Measurements from ENCODE around the gene ATP8B1. TPM values are rescaled to one million over a fixed set of nuclear protein-coding genes. Genes with fewer than 3 reads are reported as not detected.

The ATP8B1 gene
- total RNA-seq, 1 donor, result 46.7 TPM

DNA sequence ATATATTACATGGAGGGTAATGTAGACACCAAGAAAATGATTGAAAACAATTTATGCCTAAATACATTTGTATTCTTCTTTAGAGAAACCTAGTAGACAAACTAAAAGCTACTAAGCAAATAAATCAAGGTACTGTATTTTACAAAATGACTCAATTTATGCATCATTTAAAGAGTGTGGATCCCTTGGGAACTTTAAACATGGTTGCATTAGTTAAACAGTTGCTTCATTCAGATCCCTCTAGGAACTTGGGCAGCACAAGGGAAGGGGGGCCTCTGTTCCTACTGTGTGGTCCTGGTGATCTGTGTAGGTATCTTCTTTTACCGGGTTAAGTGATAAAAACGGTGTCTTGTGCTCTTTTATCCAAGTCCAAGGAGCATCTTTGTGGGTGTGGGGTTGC is 31.5 kb upstream of the ATP8B1 start:
- Histone ChIP-seq H3K4me3 (ENCODE audit: insufficient read depth, low read length) (no peak overlapping the region), H3K27me3 (ENCODE audit: insufficient read depth, low read length) (no peaks in the 10 kb centered on the region), H2AFZ (ENCODE audit: low read length) (peak overlapping the region; percentile 34), H3K79me2 (ENCODE audit: insufficient read depth, low read length) (no peaks in the 10 kb centered on the region), H3K36me3 (ENCODE audit: insufficient read depth, low read length) (no peaks in the 10 kb centered on the region), H3K27ac (ENCODE audit: low read depth, low read length) (no peak overlapping the region), H3K4me1 (ENCODE audit: insufficient read depth, low read length) (peaks cover 24% of the 10 kb centered on the region), H3K9me3 (ENCODE audit: low read depth, low read length) (no peaks in the 10 kb centered on the region), H3K4me2 (ENCODE audit: insufficient read depth, low read length) (peak overlapping the region; percentile 31), H4K20me1 (ENCODE audit: insufficient read depth, low read length) (no peaks in the 10 kb centered on the region)
- TF ChIP-seq, protein P1, sequence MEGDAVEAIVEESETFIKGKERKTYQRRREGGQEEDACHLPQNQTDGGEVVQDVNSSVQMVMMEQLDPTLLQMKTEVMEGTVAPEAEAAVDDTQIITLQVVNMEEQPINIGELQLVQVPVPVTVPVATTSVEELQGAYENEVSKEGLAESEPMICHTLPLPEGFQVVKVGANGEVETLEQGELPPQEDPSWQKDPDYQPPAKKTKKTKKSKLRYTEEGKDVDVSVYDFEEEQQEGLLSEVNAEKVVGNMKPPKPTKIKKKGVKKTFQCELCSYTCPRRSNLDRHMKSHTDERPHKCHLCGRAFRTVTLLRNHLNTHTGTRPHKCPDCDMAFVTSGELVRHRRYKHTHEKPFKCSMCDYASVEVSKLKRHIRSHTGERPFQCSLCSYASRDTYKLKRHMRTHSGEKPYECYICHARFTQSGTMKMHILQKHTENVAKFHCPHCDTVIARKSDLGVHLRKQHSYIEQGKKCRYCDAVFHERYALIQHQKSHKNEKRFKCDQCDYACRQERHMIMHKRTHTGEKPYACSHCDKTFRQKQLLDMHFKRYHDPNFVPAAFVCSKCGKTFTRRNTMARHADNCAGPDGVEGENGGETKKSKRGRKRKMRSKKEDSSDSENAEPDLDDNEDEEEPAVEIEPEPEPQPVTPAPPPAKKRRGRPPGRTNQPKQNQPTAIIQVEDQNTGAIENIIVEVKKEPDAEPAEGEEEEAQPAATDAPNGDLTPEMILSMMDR (IDR thresholded peaks at IDR 0.05; ENCODE audit: extremely low read depth, low read depth, low read length), result no peak
- DNase-seq (ENCODE audit: insufficient read length, low spot score, missing footprints), result no peak

DNA sequence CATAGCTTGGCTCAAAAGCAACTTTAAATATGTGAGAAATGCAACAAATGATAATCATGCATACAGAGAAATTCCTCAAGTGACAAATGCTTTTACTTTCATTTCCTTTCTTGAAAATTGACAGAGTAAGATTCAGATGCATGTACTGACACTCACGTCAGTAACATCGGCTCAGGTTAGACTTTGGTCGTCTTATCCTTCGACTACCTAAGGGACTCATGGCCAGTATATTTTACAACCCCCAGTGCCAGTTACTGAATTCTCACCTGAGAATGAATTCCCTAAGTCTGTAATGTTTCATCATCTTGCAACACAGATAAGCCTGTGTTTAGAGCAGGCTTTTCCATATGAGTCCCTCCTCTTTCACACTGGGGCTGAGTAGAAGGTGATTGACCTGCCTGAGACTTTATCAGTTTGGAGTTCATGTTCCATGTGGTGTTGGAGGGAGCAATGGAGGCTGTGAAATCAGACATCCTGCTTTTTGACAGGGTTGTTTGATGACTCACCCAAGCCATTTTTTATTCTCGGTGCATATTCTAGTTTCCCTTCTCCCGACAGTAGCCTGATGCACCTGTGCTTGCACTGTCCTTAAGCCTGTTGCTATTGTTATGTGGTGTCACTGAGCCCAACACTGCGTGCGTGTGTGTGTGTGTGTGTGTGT is 30.5 kb upstream of the ATP8B1 start:
- Histone ChIP-seq H3K9me3 (ENCODE audit: low read depth, low read length) (no peaks in the 10 kb centered on the region), H2AFZ (ENCODE audit: low read length) (peak overlapping the region; percentile 39), H3K4me2 (ENCODE audit: insufficient read depth, low read length) (peak overlapping the region; percentile 68), H3K27me3 (ENCODE audit: insufficient read depth, low read length) (no peaks in the 10 kb centered on the region), H3K79me2 (ENCODE audit: insufficient read depth, low read length) (no peaks in the 10 kb centered on the region), H4K20me1 (ENCODE audit: insufficient read depth, low read length) (no peaks in the 10 kb centered on the region), H3K4me3 (ENCODE audit: insufficient read depth, low read length) (peak overlapping the region; percentile 18), H3K4me1 (ENCODE audit: insufficient read depth, low read length) (peaks cover 17% of the 10 kb centered on the region), H3K27ac (ENCODE audit: low read depth, low read length) (peak overlapping the region; percentile 30), H3K36me3 (ENCODE audit: insufficient read depth, low read length) (no peaks in the 10 kb centered on the region)
- DNase-seq (ENCODE audit: insufficient read length, low spot score, missing footprints), result peak; percentile 77
- TF ChIP-seq, protein P1 (IDR thresholded peaks at IDR 0.05; ENCODE audit: extremely low read depth, low read depth, low read length), result no peak

DNA sequence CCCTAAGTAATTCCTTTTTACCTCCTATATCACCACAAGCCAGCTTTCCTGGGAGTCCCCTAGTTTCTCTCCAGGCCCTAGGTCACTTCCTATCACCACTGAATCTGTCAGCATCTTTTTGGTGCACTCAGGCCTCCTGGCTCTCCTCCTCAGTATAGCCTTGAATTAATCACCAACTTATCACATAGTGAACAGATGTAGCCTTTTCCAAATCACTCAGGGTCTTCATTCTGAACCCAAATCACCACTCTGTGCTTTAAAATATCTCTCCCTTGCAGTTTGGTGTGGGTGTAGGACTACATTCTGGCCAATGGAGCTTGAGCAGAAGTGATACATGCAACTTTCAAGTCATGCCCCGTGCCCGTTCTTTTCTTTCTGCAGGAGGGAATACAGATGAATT is 29.6 kb upstream of the ATP8B1 start:
- Histone ChIP-seq H3K27ac (ENCODE audit: low read depth, low read length) (no peak overlapping the region), H2AFZ (ENCODE audit: low read length) (no peak overlapping the region), H3K4me3 (ENCODE audit: insufficient read depth, low read length) (no peak overlapping the region), H4K20me1 (ENCODE audit: insufficient read depth, low read length) (no peaks in the 10 kb centered on the region), H3K79me2 (ENCODE audit: insufficient read depth, low read length) (no peaks in the 10 kb centered on the region), H3K4me1 (ENCODE audit: insufficient read depth, low read length) (peaks cover 17% of the 10 kb centered on the region), H3K36me3 (ENCODE audit: insufficient read depth, low read length) (no peaks in the 10 kb centered on the region), H3K27me3 (ENCODE audit: insufficient read depth, low read length) (no peaks in the 10 kb centered on the region), H3K4me2 (ENCODE audit: insufficient read depth, low read length) (no peak overlapping the region), H3K9me3 (ENCODE audit: low read depth, low read length) (no peaks in the 10 kb centered on the region)
- TF ChIP-seq, protein P1 (IDR thresholded peaks at IDR 0.05; ENCODE audit: extremely low read depth, low read depth, low read length), result no peak
- no peak for DNase-seq (ENCODE audit: insufficient read length, low spot score, missing footprints)

DNA sequence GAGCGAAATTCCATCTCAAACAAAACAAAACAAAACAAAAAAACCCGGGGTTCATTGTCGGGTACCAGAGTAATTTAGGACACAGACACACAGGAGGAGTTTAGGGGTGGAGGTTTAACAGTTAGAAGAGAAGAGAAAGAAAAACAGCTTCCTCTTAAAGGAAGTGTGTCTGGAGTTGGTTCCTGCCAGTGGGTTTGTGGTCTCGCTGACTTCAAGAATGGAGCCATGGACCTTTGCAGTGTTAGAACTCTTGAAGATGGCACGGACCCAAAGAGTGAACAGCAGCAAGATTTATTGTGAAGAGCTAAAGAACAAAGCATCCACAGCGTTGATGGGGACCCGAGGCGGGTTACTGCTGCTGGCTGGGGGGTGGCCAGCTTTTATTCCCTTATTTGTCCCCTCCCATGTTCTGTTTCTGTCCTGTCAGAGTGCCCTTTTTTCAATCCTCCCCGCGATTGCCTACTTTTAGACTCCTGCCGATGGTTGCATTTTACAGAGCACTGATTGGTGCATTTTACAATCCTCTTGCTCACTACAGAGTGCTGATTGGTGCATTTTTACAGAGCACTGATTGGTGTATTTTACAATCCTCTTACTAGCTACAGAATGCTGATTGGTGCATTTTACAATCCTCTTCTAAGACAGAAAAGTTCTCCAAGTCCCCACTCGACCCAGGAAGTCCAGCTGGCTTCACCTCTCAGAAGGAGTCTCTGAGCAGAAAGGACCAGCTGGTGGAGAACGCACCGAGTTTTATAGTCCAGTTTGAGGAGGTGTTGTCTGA is 28.7 kb upstream of the ATP8B1 start:
- Histone ChIP-seq H3K36me3 (ENCODE audit: insufficient read depth, low read length) (no peaks in the 10 kb centered on the region), H3K27ac (ENCODE audit: low read depth, low read length) (no peak overlapping the region), H3K4me1 (ENCODE audit: insufficient read depth, low read length) (peaks cover 17% of the 10 kb centered on the region), H3K4me3 (ENCODE audit: insufficient read depth, low read length) (no peak overlapping the region), H2AFZ (ENCODE audit: low read length) (no peak overlapping the region), H3K4me2 (ENCODE audit: insufficient read depth, low read length) (no peak overlapping the region), H4K20me1 (ENCODE audit: insufficient read depth, low read length) (no peaks in the 10 kb centered on the region), H3K9me3 (ENCODE audit: low read depth, low read length) (no peaks in the 10 kb centered on the region), H3K27me3 (ENCODE audit: insufficient read depth, low read length) (no peaks in the 10 kb centered on the region), H3K79me2 (ENCODE audit: insufficient read depth, low read length) (no peaks in the 10 kb centered on the region)
- DNase-seq (ENCODE audit: insufficient read length, low spot score, missing footprints), result no peak
- TF ChIP-seq, protein P1 (IDR thresholded peaks at IDR 0.05; ENCODE audit: extremely low read depth, low read depth, low read length), result no peak
